ENCODE results near the gene CCDC157.

The CCDC157 gene

DNA sequence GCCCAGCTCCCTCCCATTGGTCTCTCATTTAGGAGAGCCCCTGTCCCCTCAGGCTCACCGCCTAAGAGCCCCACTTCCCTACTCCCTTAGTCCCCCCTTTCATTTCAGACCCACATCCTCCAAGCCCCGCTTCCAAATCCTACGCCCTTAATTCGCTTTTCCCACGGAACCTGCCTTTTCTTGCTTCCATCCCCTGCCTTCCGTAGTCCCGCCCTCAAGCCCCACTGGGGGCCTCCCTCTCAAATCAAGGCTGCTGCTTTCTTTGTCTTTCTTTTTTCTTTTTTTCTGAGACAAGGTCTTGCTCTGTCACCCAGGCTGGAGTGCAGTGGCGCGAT is 396 bp downstream of the CCDC157 start:
- no peak overlapping the region for H2BK120ac ChIP-seq (ENCODE audit: low read depth, low read length)
- H2BK5ac ChIP-seq (ENCODE audit: low read depth, low read length, poor library complexity, severe bottlenecking) = no peak overlapping the region
- no peak overlapping the region for H2BK12ac ChIP-seq (ENCODE audit: low read length in 2 of 2)
- 2% methylated on average over 9 of the region's 9 CpGs for WGBS
- peaks cover 10% of the 10 kb centered on the region for H3K4me1 ChIP-seq (ENCODE audit: control insufficient read depth, insufficient read depth, low read depth, low read length)
- DNase-seq = no peak
- peaks cover 18% of the 10 kb centered on the region in 2 experiments for H3K36me3 ChIP-seq (ENCODE audit: control insufficient read depth in 1 of 2, insufficient read depth in 2 of 2, low read depth in 1 of 2, low read length in 2 of 2)
- H4K8ac ChIP-seq (ENCODE audit: low read length) = no peak overlapping the region
- H3K14ac ChIP-seq (ENCODE audit: low read length in 2 of 2) = no peak overlapping the region
- H3K27me3 ChIP-seq (ENCODE audit: control insufficient read depth in 1 of 2, insufficient read depth in 1 of 2, low read length in 2 of 2) = no peaks in the 10 kb centered on the region
- no peak overlapping the region for H4K91ac ChIP-seq (ENCODE audit: low read length)
- H3K9ac ChIP-seq (ENCODE audit: low read length) = peak overlapping the region; percentile 97
- H3K27ac ChIP-seq (ENCODE audit: low read length, poor library complexity, severe bottlenecking) = no peak overlapping the region
- no peak overlapping the region for H2BK15ac ChIP-seq (ENCODE audit: low read depth, poor library complexity, severe bottlenecking)
- peak overlapping the region; percentile 96 to 98 for H3K4me3 ChIP-seq (ENCODE audit: insufficient read depth in 1 of 2, low read depth in 1 of 2, low read length in 2 of 2)
- H3K79me1 ChIP-seq (replicated peaks; ENCODE audit: low read length, poor library complexity, severe bottlenecking) = peaks cover 18% of the 10 kb centered on the region
- H3K4me2 ChIP-seq (ENCODE audit: low read length, poor library complexity, severe bottlenecking) = peak overlapping the region; percentile 69
- no peak overlapping the region for H3K23ac ChIP-seq (ENCODE audit: low read length in 2 of 2)
- H3K4ac ChIP-seq (ENCODE audit: low read depth in 1 of 2, low read length in 2 of 2) = no peak overlapping the region
- H3K18ac ChIP-seq (ENCODE audit: low read depth in 1 of 2, low read length in 2 of 2) = no peak overlapping the region
- no peaks in the 10 kb centered on the region for H3K9me3 ChIP-seq (ENCODE audit: control insufficient read depth, low read length)
- H2AK5ac ChIP-seq (ENCODE audit: low read length, severe bottlenecking) = no peak overlapping the region
- H2AFZ ChIP-seq (ENCODE audit: low read depth, low read length) = peak overlapping the region; percentile 94

GRCh38 chr22:30357650-30358215 is 926 bp downstream of the CCDC157 start:
- Histone ChIP-seq H2AFZ (ENCODE audit: low read depth, low read length) (no peak overlapping the region), H3K9ac (ENCODE audit: low read length) (peak overlapping the region; percentile 97), H3K23ac (ENCODE audit: low read length in 2 of 2) (no peak overlapping the region), H3K27me3 (ENCODE audit: control insufficient read depth in 1 of 2, insufficient read depth in 1 of 2, low read length in 2 of 2) (no peaks in the 10 kb centered on the region), H3K79me1 (replicated peaks; ENCODE audit: low read length, poor library complexity, severe bottlenecking) (peaks cover 15% of the 10 kb centered on the region), H3K18ac (ENCODE audit: low read depth in 1 of 2, low read length in 2 of 2) (no peak overlapping the region), H4K8ac (ENCODE audit: low read length) (no peak overlapping the region), H2BK12ac (ENCODE audit: low read length in 2 of 2) (no peak overlapping the region), H3K14ac (ENCODE audit: low read length in 2 of 2) (no peak overlapping the region), H3K4me1 (ENCODE audit: control insufficient read depth, insufficient read depth, low read depth, low read length) (peaks cover 14% of the 10 kb centered on the region), H2BK5ac (ENCODE audit: low read depth, low read length, poor library complexity, severe bottlenecking) (no peak overlapping the region), H3K9me3 (ENCODE audit: control insufficient read depth, low read length) (no peaks in the 10 kb centered on the region), H3K4me3 (ENCODE audit: insufficient read depth in 1 of 2, low read depth in 1 of 2, low read length in 2 of 2) (peak overlapping the region in 1 of 2 experiments; percentile 96), H3K36me3 (ENCODE audit: control insufficient read depth in 1 of 2, insufficient read depth in 2 of 2, low read depth in 1 of 2, low read length in 2 of 2) (peaks cover 13% of the 10 kb centered on the region in 2 experiments), H3K4me2 (ENCODE audit: low read length, poor library complexity, severe bottlenecking) (peak overlapping the region; percentile 69), H2AK5ac (ENCODE audit: low read length, severe bottlenecking) (no peak overlapping the region), H3K4ac (ENCODE audit: low read depth in 1 of 2, low read length in 2 of 2) (no peak overlapping the region), H2BK15ac (ENCODE audit: low read depth, poor library complexity, severe bottlenecking) (peak overlapping the region; percentile 6), H2BK120ac (ENCODE audit: low read depth, low read length) (no peak overlapping the region), H3K27ac (ENCODE audit: low read length, poor library complexity, severe bottlenecking) (no peak overlapping the region), H4K91ac (ENCODE audit: low read length) (no peak overlapping the region)
- WGBS = 59% methylated on average over 11 of the region's 22 CpGs
- no peak for DNase-seq

DNA sequence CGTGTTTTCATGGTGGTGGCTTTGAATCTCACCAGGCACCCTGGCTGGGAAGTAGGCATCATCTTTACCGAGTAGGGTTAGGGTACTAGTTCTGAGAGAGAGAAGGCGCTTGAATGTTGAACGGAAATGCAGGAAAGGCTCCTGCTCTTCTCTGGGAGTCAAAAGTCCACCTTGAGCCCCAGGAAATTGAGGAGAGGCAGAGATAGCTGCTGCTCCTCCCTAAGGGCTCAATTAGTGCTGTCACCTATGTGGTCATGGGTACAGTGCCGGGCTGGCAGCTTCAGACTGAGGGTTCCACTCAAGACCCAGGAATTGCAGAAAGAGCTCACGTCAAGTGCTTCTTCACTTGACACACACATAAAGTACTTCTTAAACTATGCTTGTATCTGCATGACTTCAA is 1.7 kb downstream of the CCDC157 start:
- no peak overlapping the region for H3K18ac ChIP-seq (ENCODE audit: low read depth in 1 of 2, low read length in 2 of 2)
- no peak for DNase-seq
- peaks cover 11% of the 10 kb centered on the region for H3K79me1 ChIP-seq (replicated peaks; ENCODE audit: low read length, poor library complexity, severe bottlenecking)
- H3K4me2 ChIP-seq (ENCODE audit: low read length, poor library complexity, severe bottlenecking) = no peak overlapping the region
- H3K4me1 ChIP-seq (ENCODE audit: control insufficient read depth, insufficient read depth, low read depth, low read length) = peaks cover 19% of the 10 kb centered on the region
- H3K27me3 ChIP-seq (ENCODE audit: control insufficient read depth in 1 of 2, insufficient read depth in 1 of 2, low read length in 2 of 2) = no peaks in the 10 kb centered on the region
- no peak overlapping the region for H2BK120ac ChIP-seq (ENCODE audit: low read depth, low read length)
- H2AK5ac ChIP-seq (ENCODE audit: low read length, severe bottlenecking) = no peak overlapping the region
- no peaks in the 10 kb centered on the region for H3K9me3 ChIP-seq (ENCODE audit: control insufficient read depth, low read length)
- H2BK15ac ChIP-seq (ENCODE audit: low read depth, poor library complexity, severe bottlenecking) = no peak overlapping the region
- no peak overlapping the region for H4K91ac ChIP-seq (ENCODE audit: low read length)
- H3K9ac ChIP-seq (ENCODE audit: low read length) = no peak overlapping the region
- H3K4me3 ChIP-seq (ENCODE audit: insufficient read depth in 1 of 2, low read depth in 1 of 2, low read length in 2 of 2) = no peak overlapping the region
- no peak overlapping the region for H3K23ac ChIP-seq (ENCODE audit: low read length in 2 of 2)
- no peak overlapping the region for H4K8ac ChIP-seq (ENCODE audit: low read length)
- 95% methylated on average over 6 of the region's 6 CpGs for WGBS
- no peak overlapping the region for H2AFZ ChIP-seq (ENCODE audit: low read depth, low read length)
- peaks cover 8 to 12% of the 10 kb centered on the region in 2 experiments for H3K36me3 ChIP-seq (ENCODE audit: control insufficient read depth in 1 of 2, insufficient read depth in 2 of 2, low read depth in 1 of 2, low read length in 2 of 2)
- no peak overlapping the region for H3K4ac ChIP-seq (ENCODE audit: low read depth in 1 of 2, low read length in 2 of 2)
- H3K27ac ChIP-seq (ENCODE audit: low read length, poor library complexity, severe bottlenecking) = no peak overlapping the region
- H2BK5ac ChIP-seq (ENCODE audit: low read depth, low read length, poor library complexity, severe bottlenecking) = no peak overlapping the region
- no peak overlapping the region for H3K14ac ChIP-seq (ENCODE audit: low read length in 2 of 2)
- H2BK12ac ChIP-seq (ENCODE audit: low read length in 2 of 2) = no peak overlapping the region

- H3K36me3 ChIP-seq (ENCODE audit: control insufficient read depth in 1 of 2, insufficient read depth in 2 of 2, low read depth in 1 of 2, low read length in 2 of 2) = peaks cover 0 to 13% of the 10 kb centered on the region in 2 experiments
- no peak overlapping the region for H3K4ac ChIP-seq (ENCODE audit: low read depth in 1 of 2, low read length in 2 of 2)
- H3K4me1 ChIP-seq (ENCODE audit: control insufficient read depth, insufficient read depth, low read depth, low read length) = peaks cover 13% of the 10 kb centered on the region
- H3K14ac ChIP-seq (ENCODE audit: low read length in 2 of 2) = no peak overlapping the region
- no peak overlapping the region for H4K8ac ChIP-seq (ENCODE audit: low read length)
- H2AK5ac ChIP-seq (ENCODE audit: low read length, severe bottlenecking) = no peak overlapping the region
- H2BK15ac ChIP-seq (ENCODE audit: low read depth, poor library complexity, severe bottlenecking) = no peak overlapping the region
- no peak overlapping the region for H2BK5ac ChIP-seq (ENCODE audit: low read depth, low read length, poor library complexity, severe bottlenecking)
- H4K91ac ChIP-seq (ENCODE audit: low read length) = no peak overlapping the region
- no peaks in the 10 kb centered on the region for H3K27me3 ChIP-seq (ENCODE audit: control insufficient read depth in 1 of 2, insufficient read depth in 1 of 2, low read length in 2 of 2)
- no peaks in the 10 kb centered on the region for H3K9me3 ChIP-seq (ENCODE audit: control insufficient read depth, low read length)
- peaks cover 9% of the 10 kb centered on the region for H3K79me1 ChIP-seq (replicated peaks; ENCODE audit: low read length, poor library complexity, severe bottlenecking)
- no peak overlapping the region for H3K27ac ChIP-seq (ENCODE audit: low read length, poor library complexity, severe bottlenecking)
- no peak overlapping the region for H2BK12ac ChIP-seq (ENCODE audit: low read length in 2 of 2)
- H3K4me3 ChIP-seq (ENCODE audit: insufficient read depth in 1 of 2, low read depth in 1 of 2, low read length in 2 of 2) = no peak overlapping the region
- H3K23ac ChIP-seq (ENCODE audit: low read length in 2 of 2) = no peak overlapping the region
- H2BK120ac ChIP-seq (ENCODE audit: low read depth, low read length) = no peak overlapping the region
- H3K18ac ChIP-seq (ENCODE audit: low read depth in 1 of 2, low read length in 2 of 2) = no peak overlapping the region
- DNase-seq = no peak
- no peak overlapping the region for H3K4me2 ChIP-seq (ENCODE audit: low read length, poor library complexity, severe bottlenecking)
- WGBS = 81% methylated on average over 9 of the region's 10 CpGs
- no peak overlapping the region for H3K9ac ChIP-seq (ENCODE audit: low read length)
- no peak overlapping the region for H2AFZ ChIP-seq (ENCODE audit: low read depth, low read length)
Measured at GRCh38 chr22:30361916-30362650, 5.3 kb downstream of the CCDC157 start.
